GM18951 (cell line): ENCODE results near the gene VAMP1.
"Not testable (repeated sequence)": the region's sequence is repeated elsewhere in the genome, so short reads cannot be mapped to it uniquely, and the experiment has no call there.

Experiments used
- POLR2A ChIP-seq: IDR thresholded peaks from 4 replicates; pipeline ENCODE4 v1.6.1; 2011; ENCODE audit warnings: mild to moderate bottlenecking; ENCODE audit not compliant: insufficient read length, insufficient read depth; ENCODE audit errors: extremely low read depth
- in situ Hi-C: fragments of 300-500 bp; cut with MboI; formaldehyde crosslinking; loops from one replicate; pipeline ENCODE4 v1.12.0; 2022; ENCODE audit warnings: low sequenced_read_pairs, mixed read lengths, inconsistent platforms; ENCODE audit not compliant: unreplicated experiment

Gene VAMP1, protein sequence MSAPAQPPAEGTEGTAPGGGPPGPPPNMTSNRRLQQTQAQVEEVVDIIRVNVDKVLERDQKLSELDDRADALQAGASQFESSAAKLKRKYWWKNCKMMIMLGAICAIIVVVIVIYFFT

GRCh38 chr12:6470375-6471163, at the start of gene VAMP1:
Gene VAMP1, minus strand, starts transcription at chr12:6470677. Its CDS starts 146 bp downstream, at chr12:6470531.
- peak; percentile 100 for TF ChIP-seq POLR2A
- in situ Hi-C loops: no loop called here

GRCh38 chr12:6520186-6520585, 49.7 kb upstream of the VAMP1 start:
- in situ Hi-C loops: no loop called here
- no peak for TF ChIP-seq POLR2A

DNA sequence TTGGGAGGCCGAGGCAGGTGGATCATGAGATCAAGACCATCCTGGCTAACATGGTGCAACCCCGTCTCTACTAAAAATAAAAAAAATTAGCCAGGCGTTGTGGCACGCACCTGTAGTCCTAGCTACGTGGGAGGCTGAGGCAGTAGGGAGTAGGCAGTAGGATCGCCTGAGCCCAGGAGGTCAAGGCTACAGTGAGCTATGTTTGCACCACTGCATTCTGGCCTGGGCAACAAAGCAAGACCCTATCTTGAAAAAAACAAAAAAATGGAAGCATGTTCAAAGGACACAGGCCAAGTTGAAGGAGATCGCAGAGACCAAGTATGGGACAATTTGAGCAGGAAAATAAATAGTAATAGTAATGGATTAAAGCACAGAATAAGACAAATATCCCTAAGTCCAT, 37.6 kb upstream of the VAMP1 start:
- TF ChIP-seq POLR2A: no peak
- in situ Hi-C loops: no loop called here

DNA sequence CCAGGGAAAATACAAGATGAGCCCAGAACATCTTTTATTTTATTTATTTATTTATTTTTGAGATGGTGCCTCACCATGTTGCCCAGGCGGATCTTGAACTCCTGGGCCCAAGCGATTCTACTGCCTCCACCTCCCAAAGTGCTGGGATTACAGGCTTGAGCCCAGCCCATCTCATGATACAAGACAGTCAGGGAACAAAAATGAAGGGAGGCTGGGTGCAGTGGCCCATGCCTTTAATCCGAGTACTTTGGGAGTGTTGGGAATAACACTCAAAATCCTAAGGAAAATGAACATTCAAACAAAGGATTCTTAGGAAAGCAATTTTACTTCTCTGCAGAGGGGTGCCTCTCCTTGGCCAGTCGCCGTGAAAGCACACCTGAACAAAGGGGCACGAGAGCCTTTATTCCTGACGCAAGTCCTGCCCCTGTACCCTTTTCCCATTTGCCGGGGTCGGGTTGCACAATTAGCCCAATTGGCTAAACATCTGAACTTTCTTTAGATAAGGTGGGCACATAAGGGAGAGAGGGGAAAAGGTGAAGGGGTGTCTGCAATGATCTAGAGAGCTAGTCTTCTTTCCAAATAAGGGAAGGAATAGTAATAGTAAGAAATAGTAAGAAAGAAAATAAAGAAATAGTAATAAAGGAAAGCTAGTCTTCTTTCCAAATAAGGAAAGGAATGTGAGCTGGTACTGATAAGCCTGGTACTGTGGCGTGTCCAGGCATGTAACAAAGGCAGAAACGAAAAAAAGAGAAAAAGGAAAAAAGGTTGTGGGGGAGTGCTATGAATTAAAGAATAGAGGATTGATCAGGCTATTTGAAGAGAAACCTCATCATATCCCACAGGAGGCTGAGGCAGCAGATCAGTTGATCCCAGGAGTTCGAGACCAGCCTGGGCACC, 36.9 kb upstream of the VAMP1 start:
- in situ Hi-C loops: no loop called here
- TF ChIP-seq POLR2A: no peak

DNA sequence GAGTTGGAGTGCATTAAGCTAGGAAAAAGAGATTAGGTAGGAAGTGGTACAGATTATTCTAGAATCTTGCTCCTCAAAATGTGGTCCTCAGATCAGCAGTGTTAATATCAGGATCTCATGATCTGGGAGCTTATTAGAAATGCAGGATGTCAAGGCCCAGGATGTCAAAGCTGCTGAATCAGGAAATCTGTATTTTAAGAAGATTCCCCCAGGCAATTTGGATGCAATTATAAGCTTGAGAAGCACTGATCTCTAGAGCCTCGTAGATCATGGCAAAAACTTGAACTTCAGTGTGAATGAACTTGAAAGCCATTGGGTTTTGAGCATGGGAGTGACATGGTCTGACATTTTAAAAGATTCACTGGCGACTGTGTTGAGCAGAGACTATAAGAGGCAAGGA, 30.0 kb upstream of the VAMP1 start:
- in situ Hi-C loops: no loop called here
- TF ChIP-seq POLR2A: no peak

- in situ Hi-C loops: not testable (repeated sequence)
These were observed 26.8 kb upstream of the VAMP1 start for GRCh38 chr12:6497291-6497690.

GRCh38 chr12:6494968-6495367, 24.5 kb upstream of the VAMP1 start:
- in situ Hi-C loops: no loop called here
- no peak for TF ChIP-seq POLR2A

GRCh38 chr12:6494258-6494743, 23.8 kb upstream of the VAMP1 start:
- TF ChIP-seq POLR2A: no peak
- in situ Hi-C loops: no loop called here

DNA sequence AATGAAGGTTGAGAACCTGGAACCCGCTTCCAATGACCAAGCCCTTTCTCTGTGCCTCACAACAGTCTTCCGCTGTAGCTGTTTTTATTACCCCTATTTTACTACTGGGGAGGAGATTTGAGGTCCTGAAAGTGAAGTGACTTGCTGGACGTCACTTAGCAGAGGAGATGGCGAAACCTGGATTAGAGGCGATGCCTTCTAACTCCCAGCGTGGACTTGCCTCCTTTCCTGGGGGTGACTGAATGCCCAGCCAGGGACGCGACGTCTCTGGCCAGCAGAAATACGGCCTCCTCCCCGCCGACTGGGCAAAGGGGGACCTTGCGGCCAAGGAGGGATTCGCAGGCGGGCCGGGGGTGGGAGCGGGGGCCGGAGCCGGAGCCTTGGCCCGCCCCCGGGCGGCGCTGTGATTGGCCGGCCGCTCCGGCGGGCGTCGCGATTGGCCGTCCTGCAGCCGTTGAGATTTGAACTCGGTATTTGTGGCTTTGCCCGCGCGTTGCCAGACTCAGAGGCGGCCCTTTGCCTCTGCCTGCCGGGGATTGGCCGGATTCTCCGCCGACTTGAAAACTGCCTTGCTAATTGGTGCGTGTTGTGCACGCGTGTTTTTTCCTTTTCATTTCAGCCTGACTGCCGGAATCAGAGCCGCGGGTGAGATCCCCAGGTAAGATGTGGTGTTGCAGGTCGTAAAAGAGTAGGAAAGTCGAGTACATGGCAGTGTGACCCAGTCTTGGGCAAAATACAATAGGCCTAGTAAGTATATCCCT, 23.2 kb upstream of the VAMP1 start, which contains the start of gene NCAPD2:
Gene NCAPD2, plus strand, starts transcription at position 606 of the 761 bp plus-strand sequence. CDS start 997 bp downstream, outside the sequence.
- in situ Hi-C loops: no loop called here
- TF ChIP-seq POLR2A: peak; percentile 70

GRCh38 chr12:6492838-6493496, 22.5 kb upstream of the VAMP1 start, which contains the start of gene MRPL51:
Gene MRPL51, minus strand, starts transcription at chr12:6493262. Its CDS starts 126 bp downstream, at chr12:6493136.
- TF ChIP-seq POLR2A: peak; percentile 88
- in situ Hi-C loops: no loop called here

GRCh38 chr12:6490673-6491072, 20.2 kb upstream of the VAMP1 start:
- in situ Hi-C loops: not testable (repeated sequence)

- TF ChIP-seq POLR2A: no peak
- in situ Hi-C loops: no loop called here
These were observed 19.0 kb upstream of the VAMP1 start for GRCh38 chr12:6489449-6489848.
